ENCODE measurements around the gene NPHP4.

- no peak for TF ChIP-seq CTCF (IDR thresholded peaks at IDR 0.05)
- TF ChIP-seq CEBPB (IDR thresholded peaks at IDR 0.05): no peak
- TF ChIP-seq RNF2 (IDR thresholded peaks at IDR 0.05; ENCODE audit: borderline replicate concordance, low read depth): no peak
- no peak for TF ChIP-seq PHF8 (IDR thresholded peaks at IDR 0.05; ENCODE audit: borderline replicate concordance, low read depth)
- TF ChIP-seq EP300 (IDR thresholded peaks at IDR 0.05): no peak
- no peak for TF ChIP-seq POLR2A (IDR thresholded peaks at IDR 0.05; ENCODE audit: low read length)
- no peak for TF ChIP-seq HOXA7 (CRISPR knock-in tag; IDR thresholded peaks at IDR 0.05)
- TF ChIP-seq SMC3 (IDR thresholded peaks at IDR 0.05): no peak
- no peak for TF ChIP-seq RAD21 (conservative IDR thresholded peaks at IDR 0.05 in 1 of 2, IDR thresholded peaks at IDR 0.05 in 1 of 2)
- TF ChIP-seq NR3C1 (IDR thresholded peaks at IDR 0.05): no peak
- TF ChIP-seq KDM1A (IDR thresholded peaks at IDR 0.05; ENCODE audit: low read depth): no peak
- no peak for TF ChIP-seq RFX5 (IDR thresholded peaks at IDR 0.05)
- no peak for TF ChIP-seq HES2 (IDR thresholded peaks at IDR 0.05)
- TF ChIP-seq REST (IDR thresholded peaks at IDR 0.05): no peak
Observed at GRCh38 chr1:5822726-5823125, 169.5 kb downstream of the NPHP4 start.
